H1 (cell line): ENCODE results near the gene KLHL29. TPM values are rescaled to one million over a fixed set of nuclear protein-coding genes. Genes with fewer than 3 reads are reported as not detected.

ENCODE experiments used
- CTCF ChIA-PET: fragments of 300-600 bp; sonication (Branson Sonifier 250); formaldehyde crosslinking; loops from one replicate; lab custom pipeline; 2021; ENCODE audit not compliant: partially characterized antibody; lab: Charles Lee
- POLR2A ChIA-PET: fragments of 300-600 bp; sonication (Branson Sonifier 250); formaldehyde crosslinking; loops from one replicate; lab custom pipeline; 2021; ENCODE audit warnings: inconsistent platforms; ENCODE audit not compliant: partially characterized antibody; lab: Charles Lee
- DNase-seq, 2 experiments: peaks; one replicate each; pipeline versions ENCODE4 v3.0.0 to v3.0.0-alpha.2; 2010 to 2022; ENCODE audit warnings: low spot score in 2 of 2, low read depth in 1 of 2, mixed read lengths in 1 of 2
- FAIRE-seq: peaks from 2 replicates; lab custom pipeline; 2011; peaks lifted over from hg19 to GRCh38; lab: Jason Lieb, UNC
- H2AFZ ChIP-seq: 2 replicates; pipeline ENCODE4 v1.8.1; 2012; ENCODE audit warnings: low read length, inconsistent platforms
- H2AK5ac ChIP-seq: 2 replicates; pipeline ENCODE4 v1.6.1; 2013; ENCODE audit warnings: low read depth, low read length
- H2BK120ac ChIP-seq: replicated peaks from 2 replicates; pipeline ENCODE3; 2013; ENCODE audit warnings: low read depth, low read length, inconsistent platforms
- H2BK12ac ChIP-seq: 2 replicates; pipeline ENCODE4 v1.6.1; 2013; ENCODE audit warnings: low read depth, low read length
- H2BK15ac ChIP-seq: 2 replicates; pipeline ENCODE4 v1.6.1; 2013; ENCODE audit warnings: low read length
- H2BK20ac ChIP-seq: 2 replicates; pipeline ENCODE4 v1.6.1; 2013; ENCODE audit warnings: low read length
- H2BK5ac ChIP-seq: 2 replicates; pipeline ENCODE4 v1.6.1; 2013; ENCODE audit warnings: low read depth, low read length
- H3K14ac ChIP-seq: 2 replicates; pipeline ENCODE4 v1.6.1; 2013; ENCODE audit warnings: inconsistent platforms; ENCODE audit not compliant: insufficient read length
- H3K18ac ChIP-seq: 2 replicates; pipeline ENCODE4 v1.6.1; 2013; ENCODE audit warnings: low read length; ENCODE audit errors: extremely low read depth
- H3K23ac ChIP-seq: 2 replicates; pipeline ENCODE4 v1.6.1; 2013; ENCODE audit warnings: inconsistent platforms; ENCODE audit not compliant: insufficient read length
- H3K23me2 ChIP-seq: 2 replicates; pipeline ENCODE4 v1.6.1; 2013; ENCODE audit warnings: low read depth, low read length
- H3K27ac ChIP-seq: 2 replicates; pipeline ENCODE4 v1.6.1; 2011; ENCODE audit warnings: low read depth, low read length, inconsistent platforms
- H3K27me3 ChIP-seq, 4 experiments: replicated peaks in 1 of 4; 1 replicate in 1 of 4; 2 replicates in 3 of 4; pipeline versions ENCODE4 v1.6.1 to v1.8.1; 2011 to 2013; ENCODE audit warnings: low read length in 3 of 4, mild to moderate bottlenecking in 3 of 4, inconsistent platforms in 2 of 4, mixed read lengths in 2 of 4, moderate library complexity in 1 of 4; ENCODE audit not compliant: control insufficient read depth in 3 of 4, insufficient read depth in 3 of 4; ENCODE audit errors: extremely low read depth in 1 of 4
- H3K36me3 ChIP-seq, 4 experiments: 2 replicates each; pipeline versions ENCODE4 v1.6.1 to v1.8.1; 2011 to 2013; ENCODE audit warnings: mild to moderate bottlenecking in 4 of 4, low read length in 3 of 4, moderate library complexity in 2 of 4, control low read depth in 1 of 4, inconsistent platforms in 1 of 4; ENCODE audit not compliant: insufficient read depth in 4 of 4, control insufficient read depth in 2 of 4
- H3K4ac ChIP-seq: replicated peaks from 2 replicates; pipeline ENCODE3; 2013; ENCODE audit warnings: low read length, low read depth, mixed read lengths, inconsistent platforms; ENCODE audit not compliant: insufficient read length
- H3K4me1 ChIP-seq, 4 experiments: replicated peaks in 1 of 4; 1 replicate in 1 of 4; 2 replicates in 3 of 4; pipeline versions ENCODE4 v1.6.1 to v1.8.1; 2011 to 2013; ENCODE audit warnings: low read length in 3 of 4, inconsistent platforms in 2 of 4, mixed read lengths in 1 of 4; ENCODE audit not compliant: insufficient read depth in 4 of 4, control insufficient read depth in 3 of 4
- H3K4me2 ChIP-seq, 2 experiments: 2 replicates each; pipeline versions ENCODE4 v1.6.1 to v1.8.1; 2011 to 2013; ENCODE audit warnings: low read depth in 2 of 2, low read length in 2 of 2, control low read depth in 1 of 2, inconsistent platforms in 1 of 2, mild to moderate bottlenecking in 1 of 2; ENCODE audit not compliant: insufficient read depth in 1 of 2
- H3K4me3 ChIP-seq, 4 experiments: fragments of 200-600, 300-600 bp in 1 of 4; sonication (generic), shearing (Covaris generic), sonication (Bioruptor Twin) in 1 of 4; 2 replicates each; pipeline versions ENCODE4 v1.5.1 to v1.8.1; 2011 to 2016; ENCODE audit warnings: low read length in 4 of 4, low read depth in 3 of 4, control low read depth in 2 of 4, inconsistent platforms in 2 of 4, mild to moderate bottlenecking in 2 of 4, mixed read lengths in 1 of 4, moderate library complexity in 1 of 4; ENCODE audit not compliant: insufficient read depth in 2 of 4; ENCODE audit errors: extremely low read depth in 1 of 4
- H3K56ac ChIP-seq: replicated peaks from 2 replicates; pipeline ENCODE3; 2013; ENCODE audit warnings: low read depth, mild to moderate bottlenecking, mixed read lengths, low read length, inconsistent platforms; ENCODE audit not compliant: insufficient read length
- H3K79me1 ChIP-seq: 2 replicates; pipeline ENCODE4 v1.6.1; 2013; ENCODE audit warnings: low read depth, low read length, control low read depth
- H3K79me2 ChIP-seq, 2 experiments: 2 replicates each; pipeline versions ENCODE4 v1.6.1 to v1.8.1; 2012 to 2013; ENCODE audit warnings: low read length in 2 of 2, mild to moderate bottlenecking in 2 of 2, inconsistent platforms in 1 of 2; ENCODE audit not compliant: insufficient read depth in 2 of 2, control insufficient read depth in 1 of 2
- H3K9ac ChIP-seq, 4 experiments: replicated peaks in 1 of 4; 1 replicate in 1 of 4; 2 replicates in 3 of 4; pipeline versions ENCODE4 v1.6.1 to v1.8.1; 2011 to 2013; ENCODE audit warnings: low read depth in 3 of 4, low read length in 3 of 4, control low read depth in 2 of 4, mild to moderate bottlenecking in 2 of 4, moderate library complexity in 2 of 4, inconsistent platforms in 1 of 4; ENCODE audit errors: extremely low read depth in 1 of 4
- H3K9me3 ChIP-seq, 2 experiments: 2 replicates each; pipeline versions ENCODE4 v1.6.1 to v1.8.1; 2012 to 2013; ENCODE audit warnings: mild to moderate bottlenecking in 2 of 2, moderate library complexity in 2 of 2, control low read depth in 1 of 2, inconsistent platforms in 1 of 2, low read depth in 1 of 2, low read length in 1 of 2, mixed read lengths in 1 of 2; ENCODE audit not compliant: insufficient read depth in 2 of 2
- H4K20me1 ChIP-seq, 2 experiments: replicated peaks in 1 of 2; 2 replicates each; pipeline versions ENCODE3 to v1.8.1; 2011 to 2013; ENCODE audit warnings: inconsistent platforms in 2 of 2, low read length in 2 of 2, mild to moderate bottlenecking in 1 of 2; ENCODE audit not compliant: insufficient read depth in 2 of 2, control insufficient read depth in 1 of 2
- H4K5ac ChIP-seq: 2 replicates; pipeline ENCODE4 v1.6.1; 2013; ENCODE audit warnings: low read length, low read depth, mixed read lengths, inconsistent platforms; ENCODE audit not compliant: insufficient read length
- H4K8ac ChIP-seq: 2 replicates; pipeline ENCODE4 v1.8.0; 2013; ENCODE audit warnings: mild to moderate bottlenecking, moderate library complexity, low read length, inconsistent platforms; ENCODE audit not compliant: insufficient read depth; ENCODE audit errors: extremely low read depth
- H4K91ac ChIP-seq: replicated peaks from 2 replicates; pipeline ENCODE3; 2013; ENCODE audit warnings: low read length, mixed read lengths, inconsistent platforms; ENCODE audit not compliant: insufficient read length
- POLR2AphosphoS5 ChIP-seq: IDR thresholded peaks from 2 replicates; pipeline ENCODE4 v1.6.1; 2011; ENCODE audit warnings: low read depth, low read length
- WGBS, 2 experiments: shearing (Covaris generic) in 1 of 2; methylation state at CpG; one replicate each; pipeline versions ENCODE4 v1.1.6 to v1.1.7; 2013 to 2015; ENCODE audit warnings: low lambda C conversion rate in 2 of 2, mixed read lengths in 2 of 2, inconsistent platforms in 1 of 2, low coverage in 1 of 2, missing lambda C conversion rate in 1 of 2; ENCODE audit not compliant: insufficient replicate concordance in 2 of 2, insufficient coverage in 1 of 2, insufficient read length in 1 of 2; ENCODE audit errors: extremely low coverage in 1 of 2, missing lambda C conversion rate in 1 of 2; 5-methylcytosine and 5-hydroxymethylcytosine counted together
- polyA plus RNA-seq, 7 experiments: library from polyadenylated mRNA; depleted of rRNA in 3 of 7; stranded (reverse) in 5 of 7; unstranded in 2 of 7; fragments of >200 nt in 5 of 7; fragments of 200-250 nt in 2 of 7; gene quantifications; 1 replicate in 5 of 7; 2 replicates in 1 of 7; 4 replicates in 1 of 7; pipeline versions ENCODE4 v1.2.1 to v1.2.3, GENCODE V29; 2011 to 2013; ENCODE audit warnings: missing spikeins in 2 of 7, mixed read lengths in 2 of 7
- total RNA-seq: library from RNA; stranded (reverse); fragmentation: NEBNext Ultra II Directional; extraction: Animal tissue kit (Norgen Biotek cat#: 25700); gene quantifications from 2 replicates; pipeline ENCODE4 v1.2.1, GENCODE V29; 2021

KLHL29 gene
- total and polyA plus RNA-seq, 2 of the 8 experiments (the other 6 are each of a cell fraction or from before 2014, with no cell fraction given): 1.1 to 4.7 TPM

DNA sequence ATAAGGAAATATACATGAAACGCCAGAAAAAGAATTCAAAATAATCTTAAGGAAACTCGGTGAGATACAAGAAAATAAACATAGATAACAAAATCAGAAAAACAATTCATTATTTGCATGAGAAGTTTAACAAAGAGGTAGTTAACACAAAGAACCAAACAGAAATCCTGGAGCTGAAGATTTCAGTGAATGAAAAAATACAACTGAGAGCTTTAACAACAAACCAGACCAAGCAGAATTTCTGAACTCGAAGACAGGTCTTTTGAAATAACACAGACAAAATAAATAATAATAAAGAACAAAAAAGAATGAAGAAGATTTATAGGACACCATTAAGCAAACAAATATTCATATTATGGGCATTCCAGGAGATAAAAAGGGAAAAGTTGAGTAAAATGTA lies 337.3 kb downstream of the KLHL29 start:
- Histone ChIP-seq H2AK5ac (no peak overlapping the region), H3K79me1 (no peaks in the 10 kb centered on the region; the same call in 1 of the 2 replicates), H2BK5ac (no peak overlapping the region), H2BK120ac (no peak overlapping the region), H3K27ac (no peak overlapping the region), H4K20me1 (no peaks in the 10 kb centered on the region), H3K79me2 (no peaks in the 10 kb centered on the region), H3K27me3 (no peaks in the 10 kb centered on the region), H2BK15ac (no peak overlapping the region), H3K9me3 (no peaks in the 10 kb centered on the region), H3K56ac (no peak overlapping the region), H3K4ac (no peak overlapping the region), H3K36me3 (no peaks in the 10 kb centered on the region), H3K23ac (no peak overlapping the region), H2BK12ac (no peak overlapping the region), H3K4me3 (no peak overlapping the region), H3K23me2 (no peaks in the 10 kb centered on the region), H3K14ac (no peak overlapping the region), H3K4me2 (no peak overlapping the region), H4K91ac (no peak overlapping the region), H2AFZ (no peak overlapping the region), H4K5ac (no peak overlapping the region), H2BK20ac (no peak overlapping the region), H3K4me1 (no peaks in the 10 kb centered on the region), H3K18ac (no peak overlapping the region), H4K8ac (no peak overlapping the region), H3K9ac (no peak overlapping the region)
- DNase-seq (no peak), FAIRE-seq (no peak)
- 90% methylated on average over 3 of the region's 3 CpGs; no CpG with 5 or more reads in 1 of the 2 experiments for WGBS, 2 experiments
- no peak for TF ChIP-seq POLR2AphosphoS5
- ChIA-PET POLR2A (no interaction called here), CTCF (interaction anchor here (2.4 kb wide), 1 partner anchor 98 kb away, joined by 12 read pairs; no protein-coding TSS in a partner anchor)
